ENCODE data around the gene GSTK1.

GRCh38 chr7:143230602-143231457 lies 32.4 kb upstream of the GSTK1 start:
- no peak for TF ChIP-seq CTCF (IDR thresholded peaks at IDR 0.05; ENCODE audit: low read depth, low read length, missing input control)
- no peak for TF ChIP-seq YY1 (IDR thresholded peaks at IDR 0.05)
- no peak for TF ChIP-seq TAF1 (conservative IDR thresholded peaks at IDR 0.05)
- no peak for TF ChIP-seq ATF3 (IDR thresholded peaks at IDR 0.05)
- TF ChIP-seq REST (IDR thresholded peaks at IDR 0.05): no peak
- no peak for TF ChIP-seq HNF4A (conservative IDR thresholded peaks at IDR 0.05)
- no peak for TF ChIP-seq SP1 (IDR thresholded peaks at IDR 0.05)
- no peak for TF ChIP-seq FOXA2 (IDR thresholded peaks at IDR 0.05)
